Measurements from ENCODE around the gene PCDH9.

PCDH9 gene

GRCh38 chr13:67096418-67096817, 133.7 kb downstream of the PCDH9 start:
- ATAC-seq (ENCODE audit: low read depth), result no peak
- Histone ChIP-seq H3K36me3 (ENCODE audit: low read depth) (no peaks in the 10 kb centered on the region), H3K27me3 (ENCODE audit: insufficient read depth, poor library complexity, severe bottlenecking) (no peaks in the 10 kb centered on the region), H3K9me3 (ENCODE audit: severe bottlenecking) (no peaks in the 10 kb centered on the region), H3K27ac (ENCODE audit: poor library complexity, severe bottlenecking) (no peak overlapping the region), H3K4me1 (ENCODE audit: insufficient read depth, poor library complexity, severe bottlenecking) (peaks cover 3% of the 10 kb centered on the region), H3K4me3 (ENCODE audit: severe bottlenecking) (no peak overlapping the region)
- TF ChIP-seq CTCF (IDR thresholded peaks at IDR 0.05; ENCODE audit: poor library complexity, severe bottlenecking), result no peak
- DNase-seq (ENCODE audit: low spot score), result no peak

GRCh38 chr13:67095621-67096020, 134.5 kb downstream of the PCDH9 start:
- no peak for ATAC-seq (ENCODE audit: low read depth)
- Histone ChIP-seq H3K4me1 (ENCODE audit: insufficient read depth, poor library complexity, severe bottlenecking) (peaks cover 3% of the 10 kb centered on the region), H3K27me3 (ENCODE audit: insufficient read depth, poor library complexity, severe bottlenecking) (no peaks in the 10 kb centered on the region), H3K4me3 (ENCODE audit: severe bottlenecking) (no peak overlapping the region), H3K27ac (ENCODE audit: poor library complexity, severe bottlenecking) (no peak overlapping the region), H3K9me3 (ENCODE audit: severe bottlenecking) (no peaks in the 10 kb centered on the region), H3K36me3 (ENCODE audit: low read depth) (no peaks in the 10 kb centered on the region)
- TF ChIP-seq CTCF (IDR thresholded peaks at IDR 0.05; ENCODE audit: poor library complexity, severe bottlenecking), result no peak
- no peak for DNase-seq (ENCODE audit: low spot score)

GRCh38 chr13:67094952-67095351, 135.2 kb downstream of the PCDH9 start:
- H3K27ac ChIP-seq (ENCODE audit: poor library complexity, severe bottlenecking), result no peak overlapping the region
- no peaks in the 10 kb centered on the region for H3K27me3 ChIP-seq (ENCODE audit: insufficient read depth, poor library complexity, severe bottlenecking)
- no peak for TF ChIP-seq CTCF (IDR thresholded peaks at IDR 0.05; ENCODE audit: poor library complexity, severe bottlenecking)
- no peaks in the 10 kb centered on the region for H3K4me1 ChIP-seq (ENCODE audit: insufficient read depth, poor library complexity, severe bottlenecking)
- no peaks in the 10 kb centered on the region for H3K9me3 ChIP-seq (ENCODE audit: severe bottlenecking)
- no peak overlapping the region for H3K4me3 ChIP-seq (ENCODE audit: severe bottlenecking)
- DNase-seq (ENCODE audit: low spot score) (no peak), ATAC-seq (ENCODE audit: low read depth) (no peak)
- H3K36me3 ChIP-seq (ENCODE audit: low read depth), result no peaks in the 10 kb centered on the region

- H3K4me1 ChIP-seq (ENCODE audit: insufficient read depth, poor library complexity, severe bottlenecking), result no peaks in the 10 kb centered on the region
- no peak for TF ChIP-seq CTCF (IDR thresholded peaks at IDR 0.05; ENCODE audit: poor library complexity, severe bottlenecking)
- no peaks in the 10 kb centered on the region for H3K27me3 ChIP-seq (ENCODE audit: insufficient read depth, poor library complexity, severe bottlenecking)
- no peak for ATAC-seq (ENCODE audit: low read depth)
- no peak overlapping the region for H3K4me3 ChIP-seq (ENCODE audit: severe bottlenecking)
- no peaks in the 10 kb centered on the region for H3K36me3 ChIP-seq (ENCODE audit: low read depth)
- H3K9me3 ChIP-seq (ENCODE audit: severe bottlenecking), result no peaks in the 10 kb centered on the region
- DNase-seq (ENCODE audit: low spot score), result no peak
- H3K27ac ChIP-seq (ENCODE audit: poor library complexity, severe bottlenecking), result no peak overlapping the region
Measured at GRCh38 chr13:67094078-67094477, 136.1 kb downstream of the PCDH9 start.

GRCh38 chr13:67091603-67092002, 138.5 kb downstream of the PCDH9 start:
- ATAC-seq (ENCODE audit: low read depth) (no peak), DNase-seq (ENCODE audit: low spot score) (no peak)
- TF ChIP-seq CTCF (IDR thresholded peaks at IDR 0.05; ENCODE audit: poor library complexity, severe bottlenecking), result no peak
- Histone ChIP-seq H3K27ac (ENCODE audit: poor library complexity, severe bottlenecking) (no peak overlapping the region), H3K9me3 (ENCODE audit: severe bottlenecking) (no peaks in the 10 kb centered on the region), H3K4me1 (ENCODE audit: insufficient read depth, poor library complexity, severe bottlenecking) (no peaks in the 10 kb centered on the region), H3K27me3 (ENCODE audit: insufficient read depth, poor library complexity, severe bottlenecking) (no peaks in the 10 kb centered on the region), H3K4me3 (ENCODE audit: severe bottlenecking) (no peak overlapping the region), H3K36me3 (ENCODE audit: low read depth) (no peaks in the 10 kb centered on the region)
